HL-60 (cell line): Measurements from ENCODE around the gene BAG3.

ENCODE experiments used
- CTCF ChIP-seq: IDR thresholded peaks from one replicate; pipeline ENCODE4 v1.5.1; 2011; ENCODE audit warnings: low read length, control low read depth, inconsistent platforms; ENCODE audit not compliant: insufficient read depth
- GABPA ChIP-seq: IDR thresholded peaks from 2 replicates; pipeline ENCODE4 v1.6.1; 2012; ENCODE audit warnings: low read depth
- POLR2AphosphoS5 ChIP-seq: IDR thresholded peaks from 2 replicates; pipeline ENCODE4 v1.6.1; 2012; ENCODE audit warnings: low read depth
- SPI1 ChIP-seq: IDR thresholded peaks from 2 replicates; pipeline ENCODE4 v1.6.1; 2012; ENCODE audit warnings: low read depth, mild to moderate bottlenecking, borderline replicate concordance
- TF ChIP-seq, protein P1 (sequence below): IDR thresholded peaks from 2 replicates; pipeline ENCODE4 v1.6.1; 2012; ENCODE audit warnings: low read depth; ENCODE audit not compliant: insufficient replicate concordance

DNA sequence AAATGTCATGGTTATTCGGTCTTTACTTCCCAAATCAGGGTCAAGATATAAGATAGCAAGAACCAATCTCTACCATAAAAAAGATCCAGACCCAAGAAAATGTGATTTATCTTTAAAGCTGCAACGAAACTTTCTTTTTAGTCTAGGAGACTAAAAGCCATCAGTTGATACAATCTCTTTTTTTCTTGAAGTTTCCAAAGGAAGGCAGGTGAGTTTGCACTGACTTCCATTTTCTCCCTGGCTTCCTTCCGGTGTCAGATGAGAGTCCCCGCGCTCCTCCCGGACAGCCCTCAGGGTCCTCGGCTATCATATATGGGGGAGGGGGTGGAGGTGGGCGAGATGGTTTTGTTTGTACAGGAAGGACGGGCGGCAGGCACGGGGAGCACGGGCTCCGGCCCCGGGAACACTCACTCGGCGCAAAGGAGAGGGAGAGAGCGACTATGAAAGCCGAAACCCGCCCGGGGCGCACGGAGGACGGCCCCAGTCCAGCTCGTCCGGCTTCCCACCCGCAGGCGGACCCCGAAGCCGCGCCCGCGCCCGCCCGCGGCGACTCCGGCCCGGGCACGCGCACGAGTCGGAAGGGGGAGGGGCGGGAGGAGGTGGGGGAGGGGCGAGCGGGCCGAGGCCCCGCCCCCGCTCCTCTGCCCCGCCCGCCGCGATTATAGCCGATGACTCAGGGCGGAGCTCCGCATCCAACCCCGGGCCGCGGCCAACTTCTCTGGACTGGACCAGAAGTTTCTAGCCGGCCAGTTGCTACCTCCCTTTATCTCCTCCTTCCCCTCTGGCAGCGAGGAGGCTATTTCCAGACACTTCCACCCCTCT, at the start of gene BAG3:
- TF ChIP-seq CTCF (no peak), POLR2AphosphoS5 (peak; percentile 48; the same call in 1 of the 2 replicates), GABPA (no peak), SPI1 (no peak)
- TF ChIP-seq, protein P1, sequence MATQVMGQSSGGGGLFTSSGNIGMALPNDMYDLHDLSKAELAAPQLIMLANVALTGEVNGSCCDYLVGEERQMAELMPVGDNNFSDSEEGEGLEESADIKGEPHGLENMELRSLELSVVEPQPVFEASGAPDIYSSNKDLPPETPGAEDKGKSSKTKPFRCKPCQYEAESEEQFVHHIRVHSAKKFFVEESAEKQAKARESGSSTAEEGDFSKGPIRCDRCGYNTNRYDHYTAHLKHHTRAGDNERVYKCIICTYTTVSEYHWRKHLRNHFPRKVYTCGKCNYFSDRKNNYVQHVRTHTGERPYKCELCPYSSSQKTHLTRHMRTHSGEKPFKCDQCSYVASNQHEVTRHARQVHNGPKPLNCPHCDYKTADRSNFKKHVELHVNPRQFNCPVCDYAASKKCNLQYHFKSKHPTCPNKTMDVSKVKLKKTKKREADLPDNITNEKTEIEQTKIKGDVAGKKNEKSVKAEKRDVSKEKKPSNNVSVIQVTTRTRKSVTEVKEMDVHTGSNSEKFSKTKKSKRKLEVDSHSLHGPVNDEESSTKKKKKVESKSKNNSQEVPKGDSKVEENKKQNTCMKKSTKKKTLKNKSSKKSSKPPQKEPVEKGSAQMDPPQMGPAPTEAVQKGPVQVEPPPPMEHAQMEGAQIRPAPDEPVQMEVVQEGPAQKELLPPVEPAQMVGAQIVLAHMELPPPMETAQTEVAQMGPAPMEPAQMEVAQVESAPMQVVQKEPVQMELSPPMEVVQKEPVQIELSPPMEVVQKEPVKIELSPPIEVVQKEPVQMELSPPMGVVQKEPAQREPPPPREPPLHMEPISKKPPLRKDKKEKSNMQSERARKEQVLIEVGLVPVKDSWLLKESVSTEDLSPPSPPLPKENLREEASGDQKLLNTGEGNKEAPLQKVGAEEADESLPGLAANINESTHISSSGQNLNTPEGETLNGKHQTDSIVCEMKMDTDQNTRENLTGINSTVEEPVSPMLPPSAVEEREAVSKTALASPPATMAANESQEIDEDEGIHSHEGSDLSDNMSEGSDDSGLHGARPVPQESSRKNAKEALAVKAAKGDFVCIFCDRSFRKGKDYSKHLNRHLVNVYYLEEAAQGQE, result peak; percentile 15
